Measurements from ENCODE around the gene SLC35D1.
"Not testable (repeated sequence)": the region's sequence is repeated elsewhere in the genome, so short reads cannot be mapped to it uniquely, and the experiment has no call there.

Gene SLC35D1

GRCh38 chr1:66982561-66983260, 71.2 kb downstream of the SLC35D1 start:
- DNase-seq, result no peak

- DNase-seq, result no peak
Measured at GRCh38 chr1:66981679-66982078, 72.3 kb downstream of the SLC35D1 start.

DNA sequence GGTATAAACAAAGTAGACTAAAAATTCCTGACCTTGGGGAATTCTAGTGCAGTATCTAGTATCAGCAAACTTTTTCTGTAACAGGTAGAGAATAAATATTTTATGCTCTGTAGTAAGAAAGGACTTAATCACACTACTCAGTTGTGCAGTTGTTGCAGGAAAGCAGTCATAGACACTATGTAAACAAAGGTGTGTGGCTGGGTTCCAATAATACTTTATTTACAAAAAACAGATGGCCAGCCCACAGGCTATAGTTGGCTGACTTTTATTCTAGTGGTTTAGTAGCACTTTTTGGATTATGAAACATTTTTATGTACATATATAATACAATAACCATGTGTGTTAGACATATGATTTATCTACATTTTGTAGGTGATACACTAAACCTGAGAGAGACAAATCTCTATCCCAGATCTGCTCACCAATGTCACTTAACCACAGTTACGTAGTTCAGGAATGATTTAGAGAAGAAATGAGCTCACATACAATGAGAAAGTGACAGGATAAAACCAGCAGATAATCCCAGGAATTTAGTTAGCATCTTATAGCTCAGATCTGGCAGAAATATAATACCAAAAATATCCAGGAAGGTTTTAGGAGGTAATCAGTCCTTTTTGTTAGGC, 73.1 kb downstream of the SLC35D1 start:
- no peak for DNase-seq

DNA sequence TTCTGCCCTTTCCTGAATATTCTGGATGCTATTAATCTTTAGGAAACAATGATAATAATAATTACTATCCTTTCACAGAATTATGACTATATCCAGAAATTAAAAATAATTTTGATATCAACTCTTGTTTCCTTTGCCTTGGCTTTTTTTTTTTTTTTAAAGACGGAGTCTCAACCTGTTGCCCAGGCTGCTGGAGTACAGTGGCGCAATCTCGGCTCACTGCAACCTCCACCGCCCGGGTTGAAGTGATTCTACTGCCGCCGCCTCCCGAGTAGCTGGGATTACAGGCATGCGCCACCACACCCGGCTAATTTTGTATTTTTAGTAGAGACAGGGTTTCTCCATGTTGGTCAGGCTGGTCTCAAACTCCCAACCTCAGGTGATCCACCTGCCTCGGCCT, 74.3 kb downstream of the SLC35D1 start:
- not testable (repeated sequence) for DNase-seq

GRCh38 chr1:66978201-66978600, 75.7 kb downstream of the SLC35D1 start:
- DNase-seq, result no peak

DNA sequence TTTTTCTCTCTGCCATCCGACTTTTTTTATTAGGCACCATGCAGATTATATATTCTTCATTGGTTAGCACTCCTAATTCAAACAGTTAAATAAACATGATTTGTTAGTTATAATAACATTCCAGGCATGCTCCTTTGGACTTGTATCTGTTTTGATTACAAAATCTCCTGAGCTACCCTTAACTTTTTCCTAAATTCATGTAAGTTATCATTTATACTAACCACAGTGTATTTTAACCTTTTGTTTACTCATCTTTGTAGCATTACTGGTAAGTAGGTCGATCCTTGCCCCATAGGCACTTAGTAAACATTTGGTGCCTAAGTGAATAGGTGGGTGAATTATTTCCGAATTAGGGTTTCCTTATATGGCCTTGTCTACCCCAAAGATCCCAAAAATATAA, 85.4 kb downstream of the SLC35D1 start:
- no peak for DNase-seq

- DNase-seq, result not testable (repeated sequence)
Measured at GRCh38 chr1:66966188-66966873, 87.6 kb downstream of the SLC35D1 start.

GRCh38 chr1:66957938-66958337, 96.0 kb downstream of the SLC35D1 start:
- no peak for DNase-seq

GRCh38 chr1:66954208-66954607, 99.7 kb downstream of the SLC35D1 start:
- DNase-seq, result no peak

GRCh38 chr1:66951513-66951912, 102.4 kb downstream of the SLC35D1 start:
- peak; percentile 72 for DNase-seq

Measured in fibroblast of skin of right quadriceps (primary cell).